HG03558 (cell line): ENCODE results near the gene PRICKLE1.

Experiments used
- ATAC-seq: cut with Tn5 transposase; IDR thresholded peaks from one replicate; pipeline ENCODE4 v1.9.1; 2021; ENCODE audit warnings: moderate number of reproducible peaks; ENCODE audit not compliant: unreplicated experiment; ENCODE audit errors: extremely low read depth

Gene PRICKLE1

GRCh38 chr12:42502682-42503081, 86.9 kb downstream of the PRICKLE1 start:
- no peak for ATAC-seq

DNA sequence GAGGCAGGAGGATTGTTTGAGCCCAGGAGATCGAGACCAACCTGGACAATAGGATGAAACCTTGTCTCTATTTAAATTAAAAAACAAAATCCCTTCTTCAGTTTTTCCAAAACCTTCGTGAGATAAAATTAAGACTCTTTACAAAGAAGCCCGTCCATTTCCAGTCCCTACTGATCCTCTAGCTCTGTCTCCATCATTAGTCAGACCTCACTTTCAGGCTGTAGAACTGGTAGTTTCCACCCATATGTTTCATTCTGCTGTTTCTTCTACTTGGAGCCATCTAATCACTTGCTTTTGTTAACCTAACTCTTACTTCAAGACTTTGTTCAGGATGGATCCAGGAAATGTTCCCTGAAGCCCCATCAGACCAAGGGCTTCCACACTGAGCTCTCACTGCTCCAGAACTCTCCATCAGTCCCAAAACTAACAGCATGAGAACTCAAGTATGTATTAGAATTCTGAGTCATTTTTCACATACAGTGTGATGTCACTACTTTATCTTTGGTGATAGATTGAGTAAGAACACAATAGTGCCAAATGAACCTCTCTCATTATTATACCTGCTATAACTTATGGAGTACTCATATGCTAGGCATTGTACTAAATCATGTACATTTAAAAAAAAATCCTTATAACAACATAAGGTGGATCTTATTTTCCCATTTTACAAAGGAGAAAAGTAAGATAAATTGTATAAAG, 90.8 kb downstream of the PRICKLE1 start:
- ATAC-seq = no peak

- ATAC-seq = no peak
These were observed 92.7 kb downstream of the PRICKLE1 start for GRCh38 chr12:42496886-42497285.

DNA sequence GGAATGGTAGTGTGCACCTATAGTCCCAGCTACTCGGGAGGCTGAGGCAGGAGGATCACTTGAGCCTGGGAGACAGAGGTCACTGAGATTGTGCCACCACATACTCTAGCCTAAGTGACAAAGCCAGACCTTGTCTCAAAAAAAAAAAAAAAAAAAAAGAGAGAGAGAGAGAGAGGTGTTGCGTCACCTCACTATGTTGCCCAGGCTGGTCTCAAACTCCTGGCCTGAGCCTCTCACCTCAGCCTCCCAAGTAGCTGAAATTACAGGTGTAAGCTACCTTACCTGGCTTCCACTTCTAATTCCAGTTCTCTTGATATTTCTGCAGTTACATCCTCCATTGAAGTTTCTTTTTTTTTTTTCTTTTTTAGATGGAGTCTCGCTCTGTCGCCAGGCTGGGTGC, 94.3 kb downstream of the PRICKLE1 start:
- no peak for ATAC-seq

DNA sequence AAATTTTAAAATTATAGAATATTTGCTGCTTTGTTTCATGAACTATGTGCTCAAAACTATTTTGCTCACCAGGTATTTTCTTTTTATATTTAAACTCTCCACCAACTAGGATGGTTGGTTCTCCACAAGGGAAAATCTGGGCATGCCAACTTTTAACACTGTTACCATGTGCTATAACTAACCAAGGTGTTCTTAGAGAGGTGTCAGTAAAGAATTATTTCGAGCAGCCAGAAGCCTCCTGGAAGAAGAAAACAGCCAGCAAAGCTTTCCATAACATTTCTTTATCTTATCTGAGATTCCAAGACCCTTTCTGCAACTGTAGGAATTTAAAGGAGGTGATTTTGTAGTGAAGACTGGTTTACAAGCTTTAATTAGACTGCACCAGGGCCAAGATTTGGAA, 97.3 kb downstream of the PRICKLE1 start:
- ATAC-seq = no peak

DNA sequence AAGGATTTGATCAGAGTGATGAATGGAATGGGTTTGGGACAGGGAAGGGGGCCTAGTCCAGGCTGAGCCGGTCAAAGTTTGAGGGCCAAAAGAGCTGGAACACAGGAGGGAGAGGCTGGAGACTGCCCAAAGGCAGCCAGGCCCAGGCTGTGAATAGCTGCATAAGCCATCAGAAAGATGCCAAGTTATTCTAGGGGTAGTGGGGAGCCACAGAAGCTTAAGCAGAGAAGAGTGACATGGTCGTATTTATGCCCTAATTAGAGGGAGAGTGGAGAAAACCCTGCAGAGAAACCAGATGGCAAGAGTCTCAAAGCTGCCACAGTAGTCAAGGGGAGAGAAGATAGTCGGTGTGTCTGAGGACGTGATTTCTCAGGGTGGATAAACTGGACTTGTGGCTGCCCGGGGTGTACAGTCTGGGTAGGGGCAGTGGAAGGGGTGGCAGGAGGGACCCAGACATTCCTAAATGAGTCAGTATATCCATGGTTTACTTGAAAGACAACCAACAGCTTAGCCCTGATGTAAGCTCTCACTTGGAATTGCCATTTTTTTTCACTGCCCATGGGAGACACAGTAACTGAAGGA, 99.2 kb downstream of the PRICKLE1 start:
- no peak for ATAC-seq

- no peak for ATAC-seq
These were observed 103.1 kb downstream of the PRICKLE1 start for GRCh38 chr12:42486407-42486806.

DNA sequence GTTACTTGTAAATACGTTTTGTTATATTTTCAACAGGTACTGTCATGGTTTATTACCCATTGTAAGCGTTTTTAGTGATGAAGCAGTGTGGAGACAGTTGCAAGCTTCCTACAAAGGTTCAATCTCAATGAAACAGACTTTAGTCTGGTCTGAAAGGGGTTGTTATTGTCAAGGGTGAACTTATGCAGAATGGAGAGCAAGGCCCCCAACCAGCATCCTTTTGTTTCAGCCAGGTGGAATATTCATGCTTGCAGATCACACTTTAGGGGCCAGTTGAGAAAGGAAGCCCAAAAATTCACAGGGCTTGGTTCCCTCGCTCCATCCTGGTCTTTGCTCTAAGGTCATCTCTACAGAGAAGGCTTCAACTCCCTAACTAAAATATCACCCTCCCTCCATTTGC, 103.7 kb downstream of the PRICKLE1 start:
- ATAC-seq = no peak

DNA sequence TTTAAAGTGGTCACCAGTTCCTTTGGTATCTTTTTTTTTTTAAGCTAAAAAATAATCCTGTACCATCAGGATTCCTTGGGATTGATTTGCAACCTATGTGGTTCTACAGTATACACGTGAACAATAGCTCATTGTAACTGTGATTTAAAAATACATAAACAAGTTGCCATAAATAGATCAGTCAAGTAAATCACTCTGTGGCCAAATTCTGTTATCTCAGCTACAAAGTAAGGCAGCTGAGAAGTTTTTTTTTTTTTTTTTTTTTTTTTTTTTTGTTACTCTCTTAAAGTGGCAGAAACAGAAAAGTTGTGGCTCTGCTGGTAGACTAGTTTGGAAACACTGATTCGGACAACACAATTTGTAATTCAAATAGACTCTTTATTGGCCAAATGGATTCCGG, 104.5 kb downstream of the PRICKLE1 start:
- no peak for ATAC-seq

GRCh38 chr12:42483521-42483790, 106.1 kb downstream of the PRICKLE1 start:
- no peak for ATAC-seq

DNA sequence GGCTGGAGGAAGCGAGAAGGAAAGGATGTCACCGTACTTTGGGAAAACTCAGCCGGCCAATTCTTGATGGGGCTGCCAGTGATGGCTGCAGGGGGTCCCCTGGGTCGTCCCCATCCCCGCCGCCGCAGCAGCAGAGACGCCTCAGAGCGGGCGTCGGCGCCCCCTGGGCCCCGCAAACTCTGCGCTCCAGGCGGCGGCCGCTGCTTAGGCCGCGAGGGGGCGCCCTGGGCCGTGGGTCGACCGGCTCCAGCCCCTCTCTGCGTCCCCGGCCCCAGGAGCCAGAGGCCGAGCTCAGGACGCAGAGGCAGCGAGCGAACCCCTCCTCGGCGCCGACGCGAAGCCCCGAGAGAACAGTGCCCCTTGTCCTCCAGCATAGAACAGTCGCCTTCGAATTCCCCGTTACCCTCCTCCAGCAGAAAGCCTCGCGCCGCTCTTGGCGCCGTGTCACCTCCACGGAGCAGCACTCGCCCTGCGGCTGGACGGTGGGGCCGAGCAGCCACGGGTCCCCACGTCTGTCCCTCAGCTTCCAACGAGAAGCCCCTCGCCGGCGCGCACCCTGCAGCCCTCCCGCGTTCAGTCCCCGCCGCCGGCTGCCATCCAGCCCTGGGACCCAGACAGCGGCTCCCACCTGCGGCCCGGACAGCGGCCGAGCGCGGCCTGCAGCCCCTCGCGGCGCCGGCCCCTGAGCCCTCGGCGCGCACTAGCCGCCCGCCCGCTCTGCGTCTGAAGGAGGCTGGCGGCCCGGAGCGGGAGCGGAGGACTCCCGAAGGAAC, 106.6 kb downstream of the PRICKLE1 start:
- ATAC-seq = peak; percentile 46

- no peak for ATAC-seq
These were observed 107.4 kb downstream of the PRICKLE1 start for GRCh38 chr12:42482041-42482747.

GRCh38 chr12:42481368-42481767, 108.2 kb downstream of the PRICKLE1 start:
- ATAC-seq = no peak

GRCh38 chr12:42477941-42478340, 111.6 kb downstream of the PRICKLE1 start:
- ATAC-seq = no peak

DNA sequence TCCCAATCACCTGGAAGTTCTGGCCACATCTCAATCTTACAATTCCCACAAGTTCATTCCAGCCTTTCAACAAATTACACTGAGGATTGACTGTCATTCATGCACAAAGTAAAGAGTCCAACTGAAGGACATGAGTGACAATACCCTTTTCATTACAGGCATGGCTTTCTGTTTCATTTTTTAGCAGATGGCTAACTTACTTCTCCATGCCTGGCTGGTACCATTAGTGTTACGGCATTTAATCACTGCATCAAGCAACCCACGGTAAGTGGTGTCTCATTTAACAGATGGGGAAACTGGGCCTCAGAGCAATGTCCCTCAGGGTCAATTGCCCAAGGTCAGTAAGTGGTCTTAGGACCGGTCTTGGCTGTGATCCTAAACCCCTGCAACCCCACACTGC, 114.4 kb downstream of the PRICKLE1 start:
- peak; percentile 33 for ATAC-seq

GRCh38 chr12:42474391-42474790, 115.2 kb downstream of the PRICKLE1 start:
- ATAC-seq = no peak

GRCh38 chr12:42473561-42473960, 116.0 kb downstream of the PRICKLE1 start:
- ATAC-seq = no peak

DNA sequence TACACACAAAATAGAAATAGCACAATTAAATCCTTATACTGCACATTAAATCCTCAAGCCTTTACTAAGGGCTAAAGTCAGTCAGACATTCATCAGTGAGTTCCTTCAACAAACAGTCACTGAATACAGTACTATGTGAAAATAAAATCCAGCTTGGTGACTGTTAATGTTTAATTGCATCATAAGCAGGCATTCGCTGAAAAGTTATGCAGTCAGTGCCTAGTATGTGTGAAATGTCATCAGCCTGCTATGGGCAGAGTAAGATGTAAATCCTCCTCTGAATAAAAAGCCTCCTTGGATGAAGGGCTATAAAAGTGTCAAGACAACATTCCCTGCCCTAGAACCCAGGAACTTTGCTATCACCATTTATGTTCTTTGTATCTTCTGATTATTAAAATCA, 116.4 kb downstream of the PRICKLE1 start:
- no peak for ATAC-seq

- no peak for ATAC-seq
These were observed 117.2 kb downstream of the PRICKLE1 start for GRCh38 chr12:42472376-42472775.

- ATAC-seq = peak; percentile 97
These were observed 120.0 kb downstream of the PRICKLE1 start for GRCh38 chr12:42469355-42470175.
